DND-41 (cell line): ENCODE measurements around the gene EPHB1.

Source experiments
- CTCF ChIP-seq: IDR thresholded peaks from 2 replicates; pipeline ENCODE4 v1.5.1; 2012; ENCODE audit warnings: borderline replicate concordance, low read length, moderate library complexity, mild to moderate bottlenecking; ENCODE audit not compliant: poor library complexity, severe bottlenecking; ENCODE audit errors: extremely low read depth
- EZH2 ChIP-seq: IDR thresholded peaks from 3 replicates; pipeline ENCODE4 v1.6.1; 2012; ENCODE audit warnings: borderline replicate concordance, low read depth, mild to moderate bottlenecking, moderate library complexity, low read length, inconsistent platforms; ENCODE audit not compliant: severe bottlenecking

- no peak for TF ChIP-seq CTCF
- no peak for TF ChIP-seq EZH2
These were observed 161.3 kb downstream of the EPHB1 start for GRCh38 chr3:134956395-134956794.
